Measurements from ENCODE around the gene POLR1D. TPM values are rescaled to one million over a fixed set of nuclear protein-coding genes. Genes with fewer than 3 reads are reported as not detected.

Gene POLR1D
- total and polyA plus RNA-seq, 12 donors: 62.3 to 130 (median 78.5) TPM

- Histone ChIP-seq H3K27ac (no peak overlapping the region), H3K4me1 (peaks cover 0 to 61% (median 17%) of the 10 kb centered on the region in 9 donors), H3K27me3 (no peaks in the 10 kb centered on the region), H3K4me3 (no peak overlapping the region), H3K9me3 (no peaks in the 10 kb centered on the region), H3K36me3 (peaks cover 0 to 32% (median 0%) of the 10 kb centered on the region in 9 donors)
- 50 to 71% methylated on average over 8 of the region's 8 CpGs for WGBS, 2 donors
- peak in 3 of 9 donors; percentile 22 to 27 (median 22) for TF ChIP-seq CTCF (IDR thresholded peaks at IDR 0.05)
- intact Hi-C loops (cut with DNase I): loop anchor here in 4 of 10 donors (5.0 to 10.0 kb wide), 3 partner anchors 118 to 129 kb away; no protein-coding TSS in a partner anchor
- ATAC-seq (peak in 7 of 8 donors; percentile 38 to 71 (median 60)), DNase-seq (no peak)
These were observed 42.3 kb downstream of the POLR1D start for GRCh38 chr13:27663947-27664346.

GRCh38 chr13:27665333-27665732, 43.6 kb downstream of the POLR1D start:
- WGBS, 2 donors: 23 to 32% methylated on average over 3 of the region's 3 CpGs
- Histone ChIP-seq H3K36me3 (peaks cover 0 to 29% (median 0%) of the 10 kb centered on the region in 9 donors), H3K4me1 (peaks cover 0 to 49% (median 13%) of the 10 kb centered on the region in 9 donors), H3K27ac (no peak overlapping the region), H3K9me3 (no peaks in the 10 kb centered on the region), H3K4me3 (no peak overlapping the region), H3K27me3 (no peaks in the 10 kb centered on the region)
- no peak for ATAC-seq
- peak in 6 of 9 donors; percentile 10 to 45 (median 34) for TF ChIP-seq CTCF (IDR thresholded peaks at IDR 0.05)
- intact Hi-C loops (cut with DNase I): loop anchor here in 4 of 10 donors (5.0 to 10.0 kb wide), 3 partner anchors 117 to 131 kb away; no protein-coding TSS in a partner anchor
- no peak for DNase-seq

- DNase-seq (no peak), ATAC-seq (no peak)
- 89 to 93% methylated on average over 19 of the region's 19 CpGs for WGBS, 2 donors
- intact Hi-C loops (cut with DNase I): loop anchor here in 4 of 10 donors (5.0 to 10.0 kb wide), 3 partner anchors 117 to 131 kb away; no protein-coding TSS in a partner anchor
- Histone ChIP-seq H3K27me3 (no peaks in the 10 kb centered on the region), H3K9me3 (no peaks in the 10 kb centered on the region), H3K4me3 (no peak overlapping the region), H3K36me3 (peaks cover 0 to 28% (median 0%) of the 10 kb centered on the region in 9 donors), H3K27ac (no peak overlapping the region), H3K4me1 (peaks cover 0 to 47% (median 13%) of the 10 kb centered on the region in 9 donors)
- no peak for TF ChIP-seq CTCF (IDR thresholded peaks at IDR 0.05)
These were observed 44.1 kb downstream of the POLR1D start for GRCh38 chr13:27665761-27666160.

- intact Hi-C loops (cut with DNase I): loop anchor here in 4 of 10 donors (5.0 to 10.0 kb wide), 3 partner anchors 115 to 132 kb away; no protein-coding TSS in a partner anchor
- peaks cover 0 to 36% (median 11%) of the 10 kb centered on the region in 9 donors for H3K4me1 ChIP-seq
These were observed 45.3 kb downstream of the POLR1D start for GRCh38 chr13:27666951-27667350.

More at GRCh38 chr13:27666951-27667350, 45.3 kb downstream of the POLR1D start:
- no peak overlapping the region for H3K27ac ChIP-seq
- H3K9me3 ChIP-seq: peaks cover 0 to 4% (median 0%) of the 10 kb centered on the region in 11 donors
- H3K36me3 ChIP-seq: peaks cover 0 to 28% (median 0%) of the 10 kb centered on the region in 9 donors
- DNase-seq (no peak), ATAC-seq (no peak)
- H3K27me3 ChIP-seq: no peaks in the 10 kb centered on the region
- TF ChIP-seq CTCF (IDR thresholded peaks at IDR 0.05): no peak
- 62 to 78% methylated on average over 3 of the region's 3 CpGs for WGBS, 2 donors
- no peak overlapping the region for H3K4me3 ChIP-seq

Data from heart right ventricle (tissue), 16 donors.